ENCODE results near the gene HEY2. TPM values are rescaled to one million over a fixed set of nuclear protein-coding genes. Genes with fewer than 3 reads are reported as not detected.

HEY2 gene
- total and polyA plus RNA-seq, 2 of the 8 experiments (the other 6 are each of a cell fraction or from before 2014, with no cell fraction given), result 9.1 to 16.2 TPM

DNA sequence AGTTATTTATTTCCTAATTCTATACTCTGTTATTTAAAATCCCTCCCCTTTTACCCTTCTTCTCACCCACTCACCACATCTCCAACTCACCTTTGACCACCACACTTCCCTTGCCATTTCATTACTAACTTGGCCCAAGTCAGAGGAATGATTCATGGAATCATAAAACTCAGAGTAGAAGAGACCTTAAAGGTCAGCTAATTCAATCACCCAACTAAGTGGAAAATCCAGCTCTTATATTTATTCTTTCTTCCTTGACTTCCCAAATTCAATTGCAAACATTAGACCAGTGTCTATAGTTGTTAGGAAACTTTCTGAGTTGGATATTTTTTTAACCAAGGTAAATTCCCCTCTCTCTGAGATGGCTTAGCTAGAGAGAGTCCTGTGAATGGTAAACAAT is 26.5 kb upstream of the HEY2 start:
- Histone ChIP-seq H3K18ac (ENCODE audit: extremely low read depth, low read length) (no peak overlapping the region), H3K4me2 (ENCODE audit: insufficient read depth in 1 of 2, low read depth in 2 of 2, low read length in 2 of 2) (no peak overlapping the region), H2BK12ac (ENCODE audit: low read depth, low read length) (no peak overlapping the region), H4K91ac (replicated peaks; ENCODE audit: insufficient read length, low read length) (no peak overlapping the region), H3K4me3 (ENCODE audit: extremely low read depth in 1 of 4, insufficient read depth in 2 of 4, low read depth in 3 of 4, low read length in 4 of 4) (no peak overlapping the region), H2BK15ac (ENCODE audit: low read length) (no peak overlapping the region), H2AK5ac (ENCODE audit: low read depth, low read length) (no peak overlapping the region), H2AFZ (ENCODE audit: low read length) (no peak overlapping the region), H3K4ac (replicated peaks; ENCODE audit: insufficient read length, low read depth, low read length) (no peak overlapping the region), H4K20me1 (replicated peaks in 1 of 2; ENCODE audit: control insufficient read depth in 1 of 2, insufficient read depth in 2 of 2, low read length in 2 of 2) (no peaks in the 10 kb centered on the region), H3K79me1 (ENCODE audit: low read depth, low read length) (no peaks in the 10 kb centered on the region), H3K23me2 (ENCODE audit: low read depth, low read length) (no peaks in the 10 kb centered on the region; the same call in 1 of the 2 replicates), H3K9me3 (ENCODE audit: insufficient read depth in 2 of 2, low read depth in 1 of 2, low read length in 1 of 2) (no peaks in the 10 kb centered on the region), H4K5ac (ENCODE audit: insufficient read length, low read depth, low read length) (no peak overlapping the region), H3K9ac (replicated peaks in 1 of 4; ENCODE audit: extremely low read depth in 1 of 4, low read depth in 3 of 4, low read length in 3 of 4) (no peak overlapping the region), H2BK120ac (replicated peaks; ENCODE audit: low read depth, low read length) (no peak overlapping the region), H3K36me3 (ENCODE audit: control insufficient read depth in 2 of 4, insufficient read depth in 4 of 4, low read length in 3 of 4) (no peaks in the 10 kb centered on the region), H3K56ac (replicated peaks; ENCODE audit: insufficient read length, low read depth, low read length) (no peak overlapping the region), H3K79me2 (ENCODE audit: control insufficient read depth in 1 of 2, insufficient read depth in 2 of 2, low read length in 2 of 2) (no peaks in the 10 kb centered on the region), H2BK20ac (ENCODE audit: low read length) (no peak overlapping the region), H3K4me1 (replicated peaks in 1 of 4; ENCODE audit: control insufficient read depth in 3 of 4, insufficient read depth in 4 of 4, low read length in 3 of 4) (no peaks in the 10 kb centered on the region), H3K23ac (ENCODE audit: insufficient read length) (no peak overlapping the region), H4K8ac (ENCODE audit: extremely low read depth, insufficient read depth, low read length) (no peak overlapping the region), H3K14ac (ENCODE audit: insufficient read length) (no peak overlapping the region), H3K27me3 (replicated peaks in 1 of 4; ENCODE audit: control insufficient read depth in 3 of 4, extremely low read depth in 1 of 4, insufficient read depth in 3 of 4, low read length in 3 of 4) (no peaks in the 10 kb centered on the region), H2BK5ac (ENCODE audit: low read depth, low read length) (no peak overlapping the region), H3K27ac (ENCODE audit: low read depth, low read length) (no peak overlapping the region)
- POLR2A ChIA-PET (ENCODE audit: partially characterized antibody), result interaction anchor here (2.0 kb wide), 1 partner anchor 24 kb away, joined by 4 read pairs; no protein-coding TSS in a partner anchor
- DNase-seq (ENCODE audit: low read depth in 1 of 2, low spot score in 2 of 2) (no peak), FAIRE-seq (no peak)
- CTCF ChIA-PET (ENCODE audit: partially characterized antibody), result interaction anchor here (1.0 kb wide), 1 partner anchor 37 kb away, joined by 3 read pairs; no protein-coding TSS in a partner anchor
- no peak for TF ChIP-seq CEBPB (IDR thresholded peaks at IDR 0.05; ENCODE audit: low read depth, low read length)
- TF ChIP-seq, protein P1, sequence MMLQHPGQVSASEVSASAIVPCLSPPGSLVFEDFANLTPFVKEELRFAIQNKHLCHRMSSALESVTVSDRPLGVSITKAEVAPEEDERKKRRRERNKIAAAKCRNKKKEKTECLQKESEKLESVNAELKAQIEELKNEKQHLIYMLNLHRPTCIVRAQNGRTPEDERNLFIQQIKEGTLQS (IDR thresholded peaks at IDR 0.05; ENCODE audit: insufficient read depth, low read depth, low read length), result no peak
- TF ChIP-seq RFX5 (IDR thresholded peaks at IDR 0.05; ENCODE audit: borderline replicate concordance, low read depth, low read length), result no peak
- TF ChIP-seq SIX5 (IDR thresholded peaks at IDR 0.05; ENCODE audit: low read depth, low read length), result no peak
- TF ChIP-seq CBX5 (IDR thresholded peaks at IDR 0.05; ENCODE audit: low read depth, low read length), result no peak
- TF ChIP-seq POLR2AphosphoS5 (IDR thresholded peaks at IDR 0.05; ENCODE audit: low read depth, low read length), result no peak

Measured in H1 (cell line).